ENCODE measurements around the gene VASP.

Gene VASP

GRCh38 chr19:45474606-45475521, 32.4 kb upstream of the VASP start:
- no peak overlapping the region for H3K4me3 ChIP-seq (ENCODE audit: low read depth, low read length)
- TF ChIP-seq CTCF (IDR thresholded peaks at IDR 0.05; ENCODE audit: low read depth, low read length): no peak

GRCh38 chr19:45475537-45476291, 31.6 kb upstream of the VASP start:
- TF ChIP-seq CTCF (IDR thresholded peaks at IDR 0.05; ENCODE audit: low read depth, low read length): no peak

GRCh38 chr19:45476304-45476703, 31.0 kb upstream of the VASP start:
- no peak overlapping the region for H3K4me3 ChIP-seq (ENCODE audit: low read depth, low read length)
- TF ChIP-seq CTCF (IDR thresholded peaks at IDR 0.05; ENCODE audit: low read depth, low read length): no peak

More at GRCh38 chr19:45475537-45476291, 31.6 kb upstream of the VASP start:
- H3K4me3 ChIP-seq (ENCODE audit: low read depth, low read length): no peak overlapping the region

- no peak for TF ChIP-seq CTCF (IDR thresholded peaks at IDR 0.05; ENCODE audit: low read depth, low read length)
- H3K4me3 ChIP-seq (ENCODE audit: low read depth, low read length): no peak overlapping the region
These were observed 30.1 kb upstream of the VASP start for GRCh38 chr19:45477186-45477585.

- H3K4me3 ChIP-seq (ENCODE audit: low read depth, low read length): peak overlapping the region; percentile 70
- TF ChIP-seq CTCF (IDR thresholded peaks at IDR 0.05; ENCODE audit: low read depth, low read length): no peak
These were observed 29.4 kb upstream of the VASP start for GRCh38 chr19:45477713-45478453.

GRCh38 chr19:45478454-45479238, 28.6 kb upstream of the VASP start:
- TF ChIP-seq CTCF (IDR thresholded peaks at IDR 0.05; ENCODE audit: low read depth, low read length): peak; percentile 96

More at GRCh38 chr19:45478454-45479238, 28.6 kb upstream of the VASP start:
- peak overlapping the region; percentile 70 for H3K4me3 ChIP-seq (ENCODE audit: low read depth, low read length)

Data from WI38 (cell line).